HepG2 (cell line): Measurements from ENCODE around the gene LRPAP1. TPM values are rescaled to one million over a fixed set of nuclear protein-coding genes. Genes with fewer than 3 reads are reported as not detected.

Experiments
- ATAC-seq: fragments of 200-7000 bp; cut with Tn5 transposase; 3 replicates; pipeline ENCODE4 v1.9.1; 2020; ENCODE audit warnings: mild to moderate bottlenecking, moderate library complexity
- BruUV-seq: library from RNA; stranded (reverse); fragments of 400-500 nt; replicated peaks from 2 replicates; lab custom pipeline; 2021; lab: Mats Ljungman, UMichigan
- CTCF ChIA-PET: fragments of 300-600 bp; formaldehyde crosslinking; extraction: SDS; loops from one replicate; lab custom pipeline; 2021; ENCODE audit warnings: low total read pairs, inconsistent platforms, low intra/inter-chr PET ratio; lab: Yijun Ruan, JAX
- POLR2A ChIA-PET: fragments of 350-600 bp; sonication (Branson Sonifier 250); formaldehyde crosslinking; loops from one replicate; lab custom pipeline; 2020; ENCODE audit warnings: antibody characterized with exemption, inconsistent platforms; lab: Yijun Ruan, JAX
- DNase-seq: peaks from one replicate; pipeline ENCODE4 v3.0.0-alpha.2; 2015; ENCODE audit warnings: low spot score
- FAIRE-seq: peaks from 3 replicates; lab custom pipeline; 2011; peaks lifted over from hg19 to GRCh38; lab: Jason Lieb, UNC
- H2AFZ ChIP-seq: one replicate; pipeline ENCODE4 v1.6.1; 2011; ENCODE audit warnings: low read length, inconsistent platforms
- H3K27ac ChIP-seq: fragments of 300-600 bp; 3 replicates; pipeline ENCODE4 v1.8.0; 2011; ENCODE audit warnings: mixed run types, mild to moderate bottlenecking, mixed read lengths, low read length, inconsistent platforms; ENCODE audit not compliant: insufficient read depth; ENCODE audit errors: extremely low read length
- H3K27me3 ChIP-seq, 2 experiments: fragments of 200-600 bp in 1 of 2; 2 replicates in 1 of 2; 3 replicates in 1 of 2; pipeline versions ENCODE4 v1.6.0 to v1.8.0; 2011; ENCODE audit warnings: low read length in 2 of 2, mild to moderate bottlenecking in 2 of 2, moderate library complexity in 2 of 2, inconsistent platforms in 1 of 2; ENCODE audit not compliant: insufficient read depth in 2 of 2, control insufficient read depth in 1 of 2
- H3K36me3 ChIP-seq, 2 experiments: fragments of 200-600 bp in 1 of 2; replicated peaks in 1 of 2; 2 replicates in 1 of 2; 3 replicates in 1 of 2; pipeline versions ENCODE4 v1.5.1 to v1.8.0; 2011; ENCODE audit warnings: low read length in 2 of 2, inconsistent platforms in 1 of 2; ENCODE audit not compliant: insufficient read depth in 2 of 2, control insufficient read depth in 1 of 2
- H3K4me1 ChIP-seq: 2 replicates; pipeline ENCODE4 v1.5.1; 2012; ENCODE audit warnings: low read length, inconsistent platforms; ENCODE audit not compliant: insufficient read depth
- H3K4me2 ChIP-seq: 2 replicates; pipeline ENCODE4 v1.6.0; 2011; ENCODE audit warnings: low read depth, low read length, inconsistent platforms
- H3K4me3 ChIP-seq, 3 experiments: fragments of 200-600 bp in 1 of 3; sonication (generic), shearing (Covaris generic) in 1 of 3; replicated peaks in 1 of 3; 2 replicates each; pipeline ENCODE4 v1.5.1; 2011 to 2016; ENCODE audit warnings: low read length in 3 of 3, inconsistent platforms in 2 of 3, low read depth in 2 of 3, mild to moderate bottlenecking in 2 of 3, control low read depth in 1 of 3, mixed read lengths in 1 of 3; ENCODE audit not compliant: insufficient read depth in 1 of 3
- H3K79me2 ChIP-seq: one replicate; pipeline ENCODE4 v1.6.1; 2011; ENCODE audit warnings: low read length, inconsistent platforms; ENCODE audit not compliant: insufficient read depth
- H3K9ac ChIP-seq: 2 replicates; pipeline ENCODE4 v1.6.0; 2011; ENCODE audit warnings: mild to moderate bottlenecking, low read depth, low read length, inconsistent platforms; ENCODE audit not compliant: insufficient read depth
- H3K9me3 ChIP-seq: 2 replicates; pipeline ENCODE4 v1.5.1; 2012; ENCODE audit warnings: mild to moderate bottlenecking, low read length
- H4K20me1 ChIP-seq: 2 replicates; pipeline ENCODE4 v1.6.0; 2011; ENCODE audit warnings: inconsistent platforms, mild to moderate bottlenecking, low read length, moderate library complexity; ENCODE audit not compliant: insufficient read depth
- ATF1 ChIP-seq: IDR thresholded peaks from 2 replicates; pipeline ENCODE4 v1.6.1; 2016; ENCODE audit warnings: mild to moderate bottlenecking, control low read depth
- CCAR2 ChIP-seq: fragments of 200-400 bp; formaldehyde crosslinking; optimal IDR thresholded peaks from 2 replicates; pipeline ENCODE3; 2018; ENCODE audit warnings: low read depth, mild to moderate bottlenecking, low read length, moderate library complexity
- FOSL2 ChIP-seq: sonication (generic); formaldehyde crosslinking; IDR thresholded peaks from 2 replicates; pipeline ENCODE4 v1.4.0; 2020; ENCODE audit warnings: missing genetic modification reagents
- GFI1 ChIP-seq: sonication (generic); formaldehyde crosslinking; IDR thresholded peaks from 2 replicates; pipeline ENCODE4 v1.5.0; 2020; ENCODE audit warnings: missing genetic modification reagents, mild to moderate bottlenecking, borderline replicate concordance
- JDP2 ChIP-seq: sonication (generic); formaldehyde crosslinking; IDR thresholded peaks from 2 replicates; pipeline ENCODE4 v1.8.1; 2022; ENCODE audit warnings: missing genetic modification reagents, borderline replicate concordance
- KLF13 ChIP-seq: sonication (generic); formaldehyde crosslinking; IDR thresholded peaks from 2 replicates; pipeline ENCODE4 v1.4.0; 2020; ENCODE audit warnings: mild to moderate bottlenecking, missing genetic modification reagents
- NCOA2 ChIP-seq: sonication (generic); formaldehyde crosslinking; IDR thresholded peaks from 2 replicates; pipeline ENCODE4 v1.8.0; 2022; ENCODE audit warnings: inconsistent platforms
- PAF1 ChIP-seq: IDR thresholded peaks from 2 replicates; pipeline ENCODE4 v1.6.1; 2016; ENCODE audit warnings: missing genetic modification reagents, missing compliant biosample characterization
- RBM22 ChIP-seq: fragments of 200-400 bp; formaldehyde crosslinking; optimal IDR thresholded peaks from 2 replicates; pipeline ENCODE3; 2017; ENCODE audit warnings: mild to moderate bottlenecking, low read length, moderate library complexity
- SMYD3 ChIP-seq: sonication (generic); formaldehyde crosslinking; IDR thresholded peaks from 2 replicates; pipeline ENCODE4 v1.8.1; 2023; ENCODE audit warnings: mild to moderate bottlenecking, missing genetic modification reagents
- TFDP1 ChIP-seq: IDR thresholded peaks from 2 replicates; pipeline ENCODE4 v1.6.1; 2016; ENCODE audit warnings: missing compliant biosample characterization, missing genetic modification reagents, borderline replicate concordance
- XRCC5 ChIP-seq: fragments of 200-400 bp; formaldehyde crosslinking; optimal IDR thresholded peaks from 2 replicates; pipeline ENCODE3; 2017; ENCODE audit warnings: mild to moderate bottlenecking, low read length
- ZFYVE20 ChIP-seq: sonication (generic); formaldehyde crosslinking; IDR thresholded peaks from 2 replicates; pipeline ENCODE4 v1.8.0; 2023; ENCODE audit warnings: low read depth, mild to moderate bottlenecking, moderate library complexity, missing genetic modification reagents, borderline replicate concordance
- ZNF468 ChIP-seq: sonication (generic); formaldehyde crosslinking; IDR thresholded peaks from 2 replicates; pipeline ENCODE4 v1.8.0; 2022; ENCODE audit warnings: mild to moderate bottlenecking, moderate library complexity, missing genetic modification reagents
- ZNF496 ChIP-seq: sonication (generic); formaldehyde crosslinking; IDR thresholded peaks from 2 replicates; pipeline ENCODE4 v1.8.1; 2023; ENCODE audit warnings: mild to moderate bottlenecking, moderate library complexity, missing genetic modification reagents; ENCODE audit not compliant: insufficient replicate concordance
- ZNF773 ChIP-seq: sonication (generic); formaldehyde crosslinking; IDR thresholded peaks from 2 replicates; pipeline ENCODE4 v1.4.0; 2020; ENCODE audit warnings: missing genetic modification reagents, borderline replicate concordance
- ZNF781 ChIP-seq: sonication (generic); formaldehyde crosslinking; IDR thresholded peaks from 2 replicates; pipeline ENCODE4 v1.5.1; 2020; ENCODE audit warnings: borderline replicate concordance, mild to moderate bottlenecking, missing genetic modification reagents; ENCODE audit errors: not compliant biosample characterization
- ZNF850 ChIP-seq: sonication (generic); formaldehyde crosslinking; conservative IDR thresholded peaks from 2 replicates; pipeline ENCODE4 v1.9.0; 2021; ENCODE audit warnings: mild to moderate bottlenecking, missing genetic modification reagents
- ZNF891 ChIP-seq: sonication (generic); formaldehyde crosslinking; IDR thresholded peaks from 2 replicates; pipeline ENCODE4 v1.5.0; 2020; ENCODE audit warnings: mild to moderate bottlenecking, missing genetic modification reagents
- ZSCAN21 ChIP-seq: sonication (generic); formaldehyde crosslinking; IDR thresholded peaks from 2 replicates; pipeline ENCODE4 v1.8.0; 2022; ENCODE audit warnings: mild to moderate bottlenecking, missing genetic modification reagents, moderate library complexity, borderline replicate concordance
- whole genome bisulfite sequencing: methylation state at CpG from one replicate; pipeline ENCODE4 v1.1.6; 2017; ENCODE audit warnings: low lambda C conversion rate; 5-methylcytosine and 5-hydroxymethylcytosine counted together
- in situ Hi-C: cut with HindIII; loops from 2 replicates; pipeline ENCODE4 v1.10.0; 2017; ENCODE audit warnings: low pct_unique_long_range_greater_than_20kb; ENCODE audit not compliant: extremely low pct_ligation_motif_present
- intact Hi-C: fragments of 100-400 bp; cut with micrococcal nuclease; formaldehyde crosslinking; loops from one replicate; pipeline ENCODE4 v1.10.0; 2022; ENCODE audit not compliant: unreplicated experiment
- polyA plus RNA-seq, 8 experiments: library from polyadenylated mRNA; depleted of rRNA in 3 of 8; stranded (reverse) in 7 of 8; unstranded in 1 of 8; fragments of >200 nt; fragmentation: Illumina TruSeq in 4 of 8; extraction: Trizol in 4 of 8; gene quantifications; 2 replicates each; pipeline versions ENCODE4 v1.2.1 to v1.2.3, GENCODE V29; 2011 to 2016; ENCODE audit warnings: low read depth in 4 of 8, missing spikeins in 1 of 8, mixed read lengths in 1 of 8; ENCODE audit not compliant: insufficient read depth in 1 of 8
- total RNA-seq, 5 experiments: library from RNA; depleted of rRNA; stranded (reverse); fragments of >200 nt; fragmentation: Illumina TruSeq; extraction: Trizol; gene quantifications; 2 replicates each; pipeline ENCODE4 v1.2.3, GENCODE V29; 2016; ENCODE audit warnings: low read depth in 1 of 5

The LRPAP1 gene
- total and polyA plus RNA-seq, 2 of the 13 experiments (the other 11 are each of a cell fraction or from before 2014, with no cell fraction given), result 153 to 191 TPM

GRCh38 chr4:3513807-3514206 lies 18.4 kb downstream of the LRPAP1 start:
- H3K36me3 ChIP-seq, result peaks cover 25 to 71% of the 10 kb centered on the region in 2 experiments
- in situ Hi-C loops, result no loop called here
- H3K79me2 ChIP-seq, result no peaks in the 10 kb centered on the region
- ATAC-seq, result no peak
- no peak overlapping the region for H2AFZ ChIP-seq
- no peak overlapping the region for H3K4me2 ChIP-seq
- no peaks in the 10 kb centered on the region for H3K27me3 ChIP-seq
- 92% methylated on average over 18 of the region's 18 CpGs for WGBS
- H3K9ac ChIP-seq, result no peak overlapping the region
- H3K4me3 ChIP-seq, result no peak overlapping the region
- H3K4me1 ChIP-seq, result no peaks in the 10 kb centered on the region
- DNase-seq, result no peak
- no peak for FAIRE-seq
- ChIA-PET CTCF (no interaction called here), POLR2A (interaction anchor here (1.5 kb wide), 1 partner anchor 12 kb away, joined by 3 read pairs; no protein-coding TSS in a partner anchor)
- no peaks in the 10 kb centered on the region for H3K9me3 ChIP-seq
- H4K20me1 ChIP-seq, result no peaks in the 10 kb centered on the region
- no TSS peak for BruUV-seq
- no peak overlapping the region for H3K27ac ChIP-seq
- no peak for TF ChIP-seq ZNF781 (CRISPR knock-in tag)
- no peak for TF ChIP-seq ZFYVE20 (CRISPR knock-in tag)
- TF ChIP-seq ATF1 (CRISPR knock-in tag), result no peak
- TF ChIP-seq NCOA2, result no peak
- TF ChIP-seq ZNF468 (CRISPR knock-in tag), result no peak
- TF ChIP-seq XRCC5, result no peak
- TF ChIP-seq ZSCAN21 (CRISPR knock-in tag), result no peak
- TF ChIP-seq CCAR2, result no peak
- no peak for TF ChIP-seq SMYD3 (CRISPR knock-in tag)
- TF ChIP-seq ZNF891, result no peak
- no peak for TF ChIP-seq ZNF850 (CRISPR knock-in tag)
- TF ChIP-seq RBM22, result no peak
- no peak for TF ChIP-seq JDP2
- TF ChIP-seq ZNF773, result no peak
- TF ChIP-seq TFDP1 (CRISPR knock-in tag), result no peak
- no peak for TF ChIP-seq FOSL2
- no peak for TF ChIP-seq GFI1 (CRISPR knock-in tag)
- no peak for TF ChIP-seq ZNF496 (CRISPR knock-in tag)
- no peak for TF ChIP-seq PAF1 (CRISPR knock-in tag)
- no peak for TF ChIP-seq KLF13 (CRISPR knock-in tag)
- TF ChIP-seq, all 625 proteins: peak for 0
- intact Hi-C loops, result no loop called here
